HG03159 (cell line): ENCODE measurements around the gene CYFIP1.

Experiments
- ATAC-seq: cut with Tn5 transposase; IDR thresholded peaks from one replicate; pipeline ENCODE4 v1.9.1; 2021; ENCODE audit warnings: mild to moderate bottlenecking, moderate library complexity; ENCODE audit not compliant: unreplicated experiment

The CYFIP1 gene

GRCh38 chr15:22968366-22968765, 11.8 kb downstream of the CYFIP1 start:
- ATAC-seq = no peak

DNA sequence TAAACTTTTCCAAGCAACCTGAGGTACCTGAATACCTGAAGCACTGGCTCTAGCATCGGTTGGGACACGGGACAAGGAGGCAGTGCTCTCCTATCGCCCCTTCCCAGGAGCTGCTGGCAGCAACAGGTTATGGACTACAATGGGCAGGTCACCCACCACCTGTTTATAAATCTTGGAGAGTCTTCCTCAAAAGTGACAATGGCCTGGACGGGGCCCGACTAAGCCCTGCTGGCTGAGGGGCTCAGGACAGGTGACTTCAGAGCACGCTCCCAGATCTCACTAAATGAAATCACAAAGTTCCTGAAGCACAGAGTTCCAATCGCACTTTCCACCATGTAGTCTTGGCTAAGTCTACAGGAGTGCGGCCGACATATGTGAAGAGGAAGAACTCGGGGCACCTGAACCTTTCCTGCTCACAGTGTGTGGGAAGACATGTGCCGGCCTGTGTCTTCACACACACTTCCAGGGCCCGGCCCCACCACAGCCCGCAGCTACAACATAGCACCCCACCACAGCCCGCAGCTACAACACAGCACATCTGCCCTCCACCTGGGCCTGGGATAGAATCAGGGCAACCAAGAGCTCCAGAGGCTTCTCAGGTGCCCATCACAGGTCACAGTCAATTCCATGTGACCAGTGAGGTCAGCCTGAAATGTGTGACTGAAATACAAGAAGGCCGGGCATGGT, 12.9 kb downstream of the CYFIP1 start:
- ATAC-seq = no peak

GRCh38 chr15:22966321-22967083, 13.7 kb downstream of the CYFIP1 start:
- no peak for ATAC-seq

DNA sequence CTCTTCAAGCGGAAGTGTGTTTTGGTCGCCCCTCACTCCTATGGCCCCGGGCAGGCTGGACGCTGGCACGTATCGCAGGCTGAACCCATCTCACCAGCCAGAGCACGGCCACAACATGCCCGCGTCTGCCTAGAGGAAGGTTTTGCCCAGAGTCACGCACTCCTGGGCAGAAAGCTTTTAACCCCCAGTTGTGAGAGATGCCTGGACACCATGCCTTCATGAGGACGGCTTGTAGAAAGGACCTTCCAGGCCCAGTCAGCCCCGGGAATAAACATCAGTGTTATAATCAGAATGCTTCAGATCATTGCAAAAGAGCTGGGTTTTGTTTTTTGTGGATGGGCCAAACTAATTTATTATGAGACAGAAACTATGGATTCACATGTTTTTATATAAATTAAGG, 16.5 kb downstream of the CYFIP1 start:
- ATAC-seq = no peak

- ATAC-seq = no peak
Measured at GRCh38 chr15:22962611-22963010, 17.6 kb downstream of the CYFIP1 start.

DNA sequence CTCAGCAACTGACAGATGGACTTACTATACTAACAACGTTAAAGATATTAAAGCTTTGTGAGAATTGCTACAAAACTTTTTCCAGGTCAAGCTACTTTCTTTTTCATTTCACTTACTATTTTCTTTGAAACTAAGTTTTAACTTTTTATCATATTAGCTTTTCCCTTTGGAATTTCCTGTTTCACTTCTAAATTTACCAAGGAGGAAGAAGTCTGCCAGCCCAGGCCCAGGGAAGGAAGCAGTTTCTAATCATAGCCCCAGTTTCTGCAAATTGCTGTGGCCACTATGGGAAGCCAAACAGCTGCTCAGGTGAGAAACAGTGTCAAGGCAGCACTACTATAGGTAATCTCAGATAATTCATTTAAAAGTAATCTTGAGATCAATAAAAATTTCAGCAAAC, 18.4 kb downstream of the CYFIP1 start:
- no peak for ATAC-seq

DNA sequence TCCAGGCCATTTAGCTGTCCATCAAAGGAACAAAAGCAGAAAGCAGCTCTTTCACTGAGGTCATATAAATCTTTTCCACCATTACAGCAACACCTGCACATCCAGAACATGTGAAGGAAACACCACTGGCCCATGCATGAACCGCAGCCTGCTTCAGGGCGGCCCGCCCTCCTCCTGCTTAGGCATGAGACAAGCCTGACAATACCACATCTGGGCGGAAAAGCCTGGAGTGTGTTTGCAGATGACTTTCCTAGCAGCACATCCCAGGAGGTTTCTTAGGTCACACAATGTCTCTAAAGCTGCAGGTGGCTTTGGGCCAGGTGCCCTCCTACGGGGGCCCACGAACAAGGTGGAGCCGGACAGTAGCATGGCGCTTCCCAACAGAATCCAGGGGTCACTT, 19.6 kb downstream of the CYFIP1 start:
- ATAC-seq = no peak

DNA sequence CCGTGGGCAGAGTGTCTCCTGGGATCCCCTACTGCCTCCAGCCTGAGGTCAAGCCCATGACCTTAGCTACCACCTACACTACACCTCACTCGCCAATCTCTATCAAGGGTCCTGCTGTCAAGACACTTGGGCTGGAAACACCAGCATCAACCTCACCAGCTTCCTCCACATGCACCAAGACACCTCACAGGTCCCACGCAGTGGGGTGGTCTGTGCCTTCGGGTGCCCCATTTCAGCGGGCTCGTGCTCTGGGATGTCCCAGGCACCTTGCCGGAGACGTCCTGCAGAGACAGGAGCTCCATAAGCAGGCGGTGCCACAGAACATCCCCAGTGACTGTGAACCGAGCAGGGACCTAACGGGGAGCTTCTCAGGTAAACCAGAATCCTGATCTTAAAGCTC, 20.0 kb downstream of the CYFIP1 start:
- ATAC-seq = no peak

GRCh38 chr15:22959321-22960101, 20.7 kb downstream of the CYFIP1 start:
- no peak for ATAC-seq

- no peak for ATAC-seq
Measured at GRCh38 chr15:22958487-22959280, 21.5 kb downstream of the CYFIP1 start.

DNA sequence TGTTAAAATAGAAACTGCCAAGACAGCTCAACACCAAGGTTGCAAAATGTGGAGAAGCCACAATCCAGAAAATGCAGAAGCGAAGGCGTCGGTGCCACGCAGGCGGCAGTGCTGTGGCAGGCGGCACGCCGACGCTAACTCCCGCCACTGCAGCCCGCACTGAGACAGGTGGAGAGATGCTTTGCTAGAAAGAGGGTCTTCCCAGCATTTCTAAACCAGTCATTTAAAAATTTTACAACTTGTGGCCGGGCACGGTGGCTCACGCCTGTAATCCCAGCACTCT, 23.2 kb downstream of the CYFIP1 start:
- ATAC-seq = no peak

DNA sequence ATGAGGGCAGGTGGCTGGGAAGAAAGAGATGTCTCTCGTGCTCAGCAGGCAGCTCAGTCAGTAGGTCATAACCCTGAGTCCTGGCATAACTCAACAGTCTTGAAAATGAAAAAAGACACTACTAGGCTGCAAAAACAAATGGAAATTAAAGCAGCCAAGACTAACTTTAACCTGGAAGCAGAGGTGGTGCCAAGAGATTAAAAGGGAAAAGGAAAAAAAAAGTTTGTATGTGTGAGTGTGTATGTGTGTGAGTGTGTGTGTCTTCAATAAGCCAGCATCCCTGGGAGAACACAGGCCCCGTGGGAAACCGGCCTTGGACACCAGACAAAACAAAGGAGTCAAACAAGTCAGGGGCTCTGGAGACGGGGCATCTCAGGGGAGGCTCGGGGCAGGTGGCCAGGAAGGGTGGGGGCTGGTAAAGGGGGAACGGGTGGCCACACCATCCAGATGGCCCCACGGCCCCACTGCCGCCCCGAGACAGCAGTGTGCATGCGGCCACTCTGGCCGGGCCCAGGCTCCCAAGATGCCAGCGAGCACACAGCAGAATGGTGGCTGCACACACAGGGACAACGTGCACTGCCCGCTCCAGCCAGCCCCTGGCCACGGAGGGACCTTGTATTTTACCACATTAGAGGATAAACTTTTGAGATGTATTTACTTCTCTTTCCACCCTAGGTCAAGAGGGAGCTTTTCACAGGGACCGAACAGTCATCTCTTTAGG, 23.8 kb downstream of the CYFIP1 start:
- ATAC-seq = no peak

DNA sequence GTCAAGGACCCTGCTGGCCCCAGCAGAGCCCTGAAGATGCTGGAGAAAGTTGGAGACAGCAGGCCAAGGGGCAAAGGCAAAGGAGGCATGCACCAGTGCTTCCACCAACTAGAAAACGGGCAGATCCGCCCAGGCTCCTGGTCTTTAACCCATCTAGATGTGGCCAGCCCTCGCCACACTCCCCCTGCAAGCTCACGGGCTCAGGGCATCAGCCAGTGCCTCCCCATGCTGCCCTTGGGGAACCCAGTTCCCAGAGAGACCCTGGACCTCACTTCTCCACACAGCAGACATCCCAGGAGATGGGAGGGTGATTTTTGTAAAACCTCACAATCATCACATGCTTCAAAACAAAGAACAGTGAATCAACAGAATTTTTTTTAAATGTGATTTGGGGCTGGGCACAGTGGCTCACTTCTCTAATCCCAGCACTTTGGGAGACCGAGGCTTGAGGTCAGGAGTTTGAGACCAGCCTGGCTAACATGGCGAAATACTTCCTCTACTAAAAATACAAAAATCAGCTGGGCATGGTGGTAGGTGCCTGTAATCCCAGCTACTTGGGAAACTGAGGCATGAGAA, 24.5 kb downstream of the CYFIP1 start:
- no peak for ATAC-seq

GRCh38 chr15:22954798-22955543, 25.2 kb downstream of the CYFIP1 start:
- no peak for ATAC-seq

GRCh38 chr15:22954326-22954725, 25.8 kb downstream of the CYFIP1 start:
- no peak for ATAC-seq

DNA sequence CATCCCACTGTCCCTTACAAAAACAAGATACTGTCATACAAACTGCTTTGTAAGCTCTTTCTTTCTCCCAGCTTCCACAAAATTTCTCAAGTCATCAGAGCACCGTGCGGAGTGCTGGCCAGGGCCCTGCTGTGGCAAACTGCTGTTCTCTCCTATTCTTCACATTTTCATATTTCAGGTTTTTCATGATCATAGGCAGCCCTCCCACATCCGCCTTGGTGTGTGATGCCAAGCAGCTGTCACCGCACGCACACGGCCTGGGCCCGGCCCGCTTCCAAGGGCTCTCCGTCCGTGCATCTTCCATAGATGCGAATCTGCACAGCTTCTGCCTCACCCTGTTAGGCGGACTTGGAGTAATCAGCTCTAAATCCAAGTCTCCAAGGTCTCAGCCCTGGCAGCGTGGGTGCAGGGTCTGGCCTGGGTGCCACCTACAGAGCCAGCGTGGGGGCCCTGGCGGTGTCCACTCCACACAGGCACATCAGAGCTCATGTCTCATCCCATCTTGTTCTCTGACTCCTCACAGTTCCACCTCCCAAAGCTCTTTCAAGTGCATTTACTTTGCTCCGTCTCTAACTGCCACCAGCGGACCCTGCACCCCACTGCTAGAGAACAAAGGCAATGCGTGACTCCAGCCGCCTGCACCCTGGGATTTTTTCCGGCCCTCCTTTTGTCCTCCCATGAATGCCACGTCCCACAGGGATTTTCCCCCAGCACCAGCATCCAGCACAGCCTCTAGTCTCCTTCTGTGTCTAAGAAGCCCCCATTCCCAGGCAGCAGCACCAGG, 27.2 kb downstream of the CYFIP1 start:
- ATAC-seq = no peak

- no peak for ATAC-seq
Measured at GRCh38 chr15:22951381-22952280, 28.5 kb downstream of the CYFIP1 start.

GRCh38 chr15:22951031-22951380, 29.2 kb downstream of the CYFIP1 start:
- ATAC-seq = no peak
